HepG2 (cell line): Measurements from ENCODE around the gene CDKN2AIP.

Experiments used
- CREB1 ChIP-seq, 2 experiments: fragments of 450-650 bp in 1 of 2; IDR thresholded peaks; 2 replicates each; pipeline ENCODE4 v1.6.1; 2016 to 2017; ENCODE audit warnings: control low read depth in 1 of 2, mild to moderate bottlenecking in 1 of 2, missing compliant biosample characterization in 1 of 2, missing genetic modification characterization in 1 of 2
- TBP ChIP-seq: sonication (generic); formaldehyde crosslinking; IDR thresholded peaks from 2 replicates; pipeline ENCODE4 v1.5.0; 2020; ENCODE audit warnings: missing genetic modification reagents
- ZNF18 ChIP-seq: sonication (generic); formaldehyde crosslinking; IDR thresholded peaks from 2 replicates; pipeline ENCODE4 v1.8.0; 2022; ENCODE audit warnings: mild to moderate bottlenecking, missing genetic modification reagents; ENCODE audit not compliant: insufficient replicate concordance
- ZNF549 ChIP-seq: sonication (generic); formaldehyde crosslinking; IDR thresholded peaks from 2 replicates; pipeline ENCODE4 v1.5.0; 2020; ENCODE audit warnings: missing genetic modification reagents
- TF ChIP-seq, protein P1 (sequence below), 2 experiments: sonication (generic) in 1 of 2; formaldehyde crosslinking in 1 of 2; IDR thresholded peaks; 2 replicates each; pipeline versions ENCODE4 v1.4.0 to v1.6.1; 2018 to 2020; ENCODE audit warnings: missing genetic modification reagents in 2 of 2, borderline replicate concordance in 1 of 2, low read depth in 1 of 2, mild to moderate bottlenecking in 1 of 2, missing biosample characterization in 1 of 2
- TF ChIP-seq, protein P2 (sequence below): IDR thresholded peaks from 2 replicates; pipeline ENCODE4 v1.6.1; 2016; ENCODE audit warnings: control low read depth
- TF ChIP-seq, protein P3 (sequence below): fragments of 450-650 bp; IDR thresholded peaks from 2 replicates; pipeline ENCODE4 v1.6.1; 2016

GRCh38 chr4:183438458-183439113 is 5.8 kb upstream of the CDKN2AIP start:
- TF ChIP-seq, protein P1, sequence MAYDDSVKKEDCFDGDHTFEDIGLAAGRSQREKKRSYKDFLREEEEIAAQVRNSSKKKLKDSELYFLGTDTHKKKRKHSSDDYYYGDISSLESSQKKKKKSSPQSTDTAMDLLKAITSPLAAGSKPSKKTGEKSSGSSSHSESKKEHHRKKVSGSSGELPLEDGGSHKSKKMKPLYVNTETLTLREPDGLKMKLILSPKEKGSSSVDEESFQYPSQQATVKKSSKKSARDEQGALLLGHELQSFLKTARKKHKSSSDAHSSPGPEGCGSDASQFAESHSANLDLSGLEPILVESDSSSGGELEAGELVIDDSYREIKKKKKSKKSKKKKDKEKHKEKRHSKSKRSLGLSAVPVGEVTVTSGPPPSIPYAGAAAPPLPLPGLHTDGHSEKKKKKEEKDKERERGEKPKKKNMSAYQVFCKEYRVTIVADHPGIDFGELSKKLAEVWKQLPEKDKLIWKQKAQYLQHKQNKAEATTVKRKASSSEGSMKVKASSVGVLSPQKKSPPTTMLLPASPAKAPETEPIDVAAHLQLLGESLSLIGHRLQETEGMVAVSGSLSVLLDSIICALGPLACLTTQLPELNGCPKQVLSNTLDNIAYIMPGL (CRISPR knock-in tag; IDR thresholded peaks at IDR 0.05; ENCODE audit: borderline replicate concordance in 1 of 2, low read depth in 1 of 2) = no peak
- TF ChIP-seq TBP (no peak), ZNF549 (CRISPR knock-in tag) (no peak), ZNF18 (CRISPR knock-in tag) (no peak), CREB1 (IDR thresholded peaks at IDR 0.05) (no peak), CREB1 (CRISPR knock-in tag; IDR thresholded peaks at IDR 0.05) (no peak)
- TF ChIP-seq, protein P2, sequence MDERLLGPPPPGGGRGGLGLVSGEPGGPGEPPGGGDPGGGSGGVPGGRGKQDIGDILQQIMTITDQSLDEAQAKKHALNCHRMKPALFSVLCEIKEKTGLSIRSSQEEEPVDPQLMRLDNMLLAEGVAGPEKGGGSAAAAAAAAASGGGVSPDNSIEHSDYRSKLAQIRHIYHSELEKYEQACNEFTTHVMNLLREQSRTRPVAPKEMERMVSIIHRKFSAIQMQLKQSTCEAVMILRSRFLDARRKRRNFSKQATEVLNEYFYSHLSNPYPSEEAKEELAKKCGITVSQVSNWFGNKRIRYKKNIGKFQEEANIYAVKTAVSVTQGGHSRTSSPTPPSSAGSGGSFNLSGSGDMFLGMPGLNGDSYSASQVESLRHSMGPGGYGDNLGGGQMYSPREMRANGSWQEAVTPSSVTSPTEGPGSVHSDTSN (CRISPR knock-in tag) = no peak
- TF ChIP-seq, protein P3, sequence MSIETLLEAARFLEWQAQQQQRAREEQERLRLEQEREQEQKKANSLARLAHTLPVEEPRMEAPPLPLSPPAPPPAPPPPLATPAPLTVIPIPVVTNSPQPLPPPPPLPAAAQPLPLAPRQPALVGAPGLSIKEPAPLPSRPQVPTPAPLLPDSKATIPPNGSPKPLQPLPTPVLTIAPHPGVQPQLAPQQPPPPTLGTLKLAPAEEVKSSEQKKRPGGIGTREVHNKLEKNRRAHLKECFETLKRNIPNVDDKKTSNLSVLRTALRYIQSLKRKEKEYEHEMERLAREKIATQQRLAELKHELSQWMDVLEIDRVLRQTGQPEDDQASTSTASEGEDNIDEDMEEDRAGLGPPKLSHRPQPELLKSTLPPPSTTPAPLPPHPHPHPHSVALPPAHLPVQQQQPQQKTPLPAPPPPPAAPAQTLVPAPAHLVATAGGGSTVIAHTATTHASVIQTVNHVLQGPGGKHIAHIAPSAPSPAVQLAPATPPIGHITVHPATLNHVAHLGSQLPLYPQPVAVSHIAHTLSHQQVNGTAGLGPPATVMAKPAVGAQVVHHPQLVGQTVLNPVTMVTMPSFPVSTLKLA = no peak
